ENCODE data around the gene THOC1.

DNA sequence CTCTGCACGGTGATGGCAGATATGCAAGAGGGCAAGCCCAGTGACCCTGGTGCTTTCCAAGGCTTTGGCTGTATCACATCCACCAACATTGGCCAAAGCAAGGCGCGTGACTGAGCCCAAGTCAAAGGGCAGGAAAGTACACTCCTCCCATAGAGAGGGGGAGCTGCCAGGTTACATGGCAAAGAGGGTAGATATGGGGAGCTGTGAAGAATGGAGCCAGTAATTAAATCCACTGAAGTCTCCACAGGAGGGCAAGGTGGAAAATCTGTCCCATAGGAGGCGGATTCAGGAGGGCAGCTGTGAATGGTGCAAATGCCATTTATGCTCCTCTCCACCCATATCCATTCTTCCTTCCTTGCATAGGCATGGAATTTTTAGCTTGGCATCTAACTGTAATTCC, 44.6 kb upstream of the THOC1 start:
- no peak for TF ChIP-seq YY1 (IDR thresholded peaks at IDR 0.05; ENCODE audit: insufficient read depth, insufficient read length)
- no peak for TF ChIP-seq SUZ12 (IDR thresholded peaks at IDR 0.05; ENCODE audit: extremely low read depth, insufficient read depth, insufficient read length)
